Gastroesophageal sphincter (tissue), 3 donors: ENCODE data around the gene VPS41.

Source experiments
- CTCF ChIP-seq, 4 experiments: fragments of 200-600 bp in 2 of 4; fragments of 450-650 bp in 2 of 4; sonication (generic) in 1 of 4; IDR thresholded peaks; one replicate each; pipeline ENCODE4 v1.5.1; 2017 to 2019; ENCODE audit warnings: antibody characterized with exemption in 4 of 4, mild to moderate bottlenecking in 2 of 4, moderate library complexity in 2 of 4
- EP300 ChIP-seq: sonication (generic); formaldehyde crosslinking; IDR thresholded peaks from one replicate; pipeline ENCODE4 v1.6.1; 2017; ENCODE audit warnings: antibody characterized with exemption, mild to moderate bottlenecking
- POLR2AphosphoS5 ChIP-seq: sonication (generic); formaldehyde crosslinking; IDR thresholded peaks from one replicate; pipeline ENCODE4 v1.6.1; 2017; ENCODE audit warnings: antibody characterized with exemption

GRCh38 chr7:38880035-38880434 is 29.0 kb downstream of the VPS41 start:
- no peak for TF ChIP-seq CTCF (IDR thresholded peaks at IDR 0.05)
- no peak for TF ChIP-seq POLR2AphosphoS5
- TF ChIP-seq EP300: no peak
